Transverse colon (tissue), 4 donors: Measurements from ENCODE around the gene UGT8.

Experiments used
- POLR2A ChIP-seq: fragments of 450-650 bp; IDR thresholded peaks from one replicate; pipeline ENCODE4 v1.6.1; 2016; ENCODE audit warnings: antibody characterized with exemption, mild to moderate bottlenecking, moderate library complexity
- POLR2AphosphoS5 ChIP-seq, 3 donors: sonication (generic); formaldehyde crosslinking; IDR thresholded peaks; one replicate each; pipeline ENCODE4 v1.6.1; 2016; ENCODE audit warnings: antibody characterized with exemption in 3 of 3
- TF ChIP-seq, protein P1 (sequence below), 5 experiments: fragments of 200-600 bp in 3 of 5; fragments of 450-650 bp in 2 of 5; sonication (generic) in 3 of 5; IDR thresholded peaks; 1 replicate in 2 of 5; 2 replicates in 3 of 5; pipeline ENCODE4 v1.5.1; 2016 to 2017; ENCODE audit warnings: antibody characterized with exemption in 5 of 5, inconsistent platforms in 3 of 5, mild to moderate bottlenecking in 2 of 5, moderate library complexity in 1 of 5

DNA sequence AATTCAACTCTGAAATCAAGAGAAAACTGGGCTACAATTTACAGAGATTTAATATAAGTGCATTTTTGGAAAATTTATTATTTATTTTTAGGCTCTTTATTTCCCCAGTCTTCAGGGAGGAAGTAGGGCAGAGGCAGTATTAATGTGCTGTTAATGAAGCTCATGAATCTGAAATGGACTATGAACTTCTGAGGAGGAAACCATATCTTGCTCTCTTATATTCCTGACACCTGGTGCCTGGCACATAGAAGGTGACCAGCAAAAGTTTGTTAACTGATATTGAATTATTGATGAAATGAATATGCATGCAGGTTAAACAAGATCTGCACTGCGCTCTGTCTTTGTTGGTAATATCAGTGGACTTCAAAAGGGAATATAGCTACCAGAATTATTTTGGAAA lies 55.1 kb downstream of the UGT8 start:
- TF ChIP-seq, protein P1, sequence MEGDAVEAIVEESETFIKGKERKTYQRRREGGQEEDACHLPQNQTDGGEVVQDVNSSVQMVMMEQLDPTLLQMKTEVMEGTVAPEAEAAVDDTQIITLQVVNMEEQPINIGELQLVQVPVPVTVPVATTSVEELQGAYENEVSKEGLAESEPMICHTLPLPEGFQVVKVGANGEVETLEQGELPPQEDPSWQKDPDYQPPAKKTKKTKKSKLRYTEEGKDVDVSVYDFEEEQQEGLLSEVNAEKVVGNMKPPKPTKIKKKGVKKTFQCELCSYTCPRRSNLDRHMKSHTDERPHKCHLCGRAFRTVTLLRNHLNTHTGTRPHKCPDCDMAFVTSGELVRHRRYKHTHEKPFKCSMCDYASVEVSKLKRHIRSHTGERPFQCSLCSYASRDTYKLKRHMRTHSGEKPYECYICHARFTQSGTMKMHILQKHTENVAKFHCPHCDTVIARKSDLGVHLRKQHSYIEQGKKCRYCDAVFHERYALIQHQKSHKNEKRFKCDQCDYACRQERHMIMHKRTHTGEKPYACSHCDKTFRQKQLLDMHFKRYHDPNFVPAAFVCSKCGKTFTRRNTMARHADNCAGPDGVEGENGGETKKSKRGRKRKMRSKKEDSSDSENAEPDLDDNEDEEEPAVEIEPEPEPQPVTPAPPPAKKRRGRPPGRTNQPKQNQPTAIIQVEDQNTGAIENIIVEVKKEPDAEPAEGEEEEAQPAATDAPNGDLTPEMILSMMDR (IDR thresholded peaks at IDR 0.05), result no peak
- TF ChIP-seq POLR2AphosphoS5 (IDR thresholded peaks at IDR 0.05) (no peak), POLR2A (no peak)
